Suppressor macrophage treated with lipopolysaccharide for 1 hour (primary cell): ENCODE results near the gene TACR2.

ENCODE experiments used
- DNase-seq, 3 donors: peaks; one replicate each; pipeline ENCODE4 v3.0.0-alpha.2; 2020 to 2022

TACR2 gene

DNA sequence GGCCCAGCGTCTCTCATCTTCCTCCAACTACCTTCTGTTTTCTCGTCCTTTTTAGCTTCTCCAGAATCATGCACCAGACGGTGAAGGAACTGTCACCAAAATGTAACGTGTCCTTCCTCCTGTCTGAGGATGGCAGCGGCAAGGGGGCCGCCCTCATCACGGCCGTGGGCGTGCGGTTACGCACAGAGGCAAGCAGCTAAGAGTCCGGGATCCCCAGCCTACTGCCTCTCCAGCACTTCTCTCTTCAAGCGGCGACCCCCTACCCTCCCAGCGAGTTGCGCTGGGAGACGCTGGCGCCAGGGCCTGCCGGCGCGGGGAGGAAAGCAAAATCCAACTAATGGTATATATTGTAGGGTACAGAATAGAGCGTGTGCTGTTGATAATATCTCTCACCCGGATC lies 15.8 kb downstream of the TACR2 start:
- DNase-seq: no peak

DNA sequence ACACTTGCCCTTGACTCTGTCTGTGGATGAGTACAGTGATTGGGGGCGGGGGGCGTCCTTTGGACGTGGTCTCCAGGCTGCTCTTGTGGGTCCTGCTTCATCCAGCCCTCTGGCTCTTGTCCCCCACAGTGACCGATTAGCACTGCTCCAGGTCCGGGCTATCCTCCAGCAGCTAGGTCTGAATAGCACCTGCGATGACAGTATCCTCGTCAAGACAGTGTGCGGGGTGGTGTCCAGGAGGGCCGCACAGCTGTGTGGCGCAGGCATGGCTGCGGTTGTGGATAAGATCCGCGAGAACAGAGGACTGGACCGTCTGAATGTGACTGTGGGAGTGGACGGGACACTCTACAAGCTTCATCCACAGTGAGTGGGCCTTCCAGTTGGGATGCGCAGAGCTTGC lies 18.3 kb downstream of the TACR2 start:
- DNase-seq: no peak

DNA sequence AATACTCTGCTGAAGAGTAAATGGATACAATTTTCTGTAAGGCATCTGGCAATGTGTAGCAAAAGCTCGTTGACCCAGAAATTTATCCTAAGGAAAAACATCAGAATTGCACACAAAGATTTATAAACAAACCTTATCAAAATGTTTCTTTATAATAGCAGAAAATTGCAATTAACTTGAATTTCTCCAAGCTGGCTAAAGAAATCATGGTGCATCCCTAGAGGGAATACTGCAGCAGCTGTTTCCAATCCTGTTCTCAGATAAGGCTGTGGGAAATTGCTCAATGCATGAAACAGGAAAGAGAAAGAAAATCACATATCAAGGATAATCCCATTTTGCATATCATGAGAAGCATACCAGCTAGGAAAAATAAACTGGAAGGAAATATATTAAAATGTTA lies 18.7 kb downstream of the TACR2 start:
- no peak for DNase-seq

DNA sequence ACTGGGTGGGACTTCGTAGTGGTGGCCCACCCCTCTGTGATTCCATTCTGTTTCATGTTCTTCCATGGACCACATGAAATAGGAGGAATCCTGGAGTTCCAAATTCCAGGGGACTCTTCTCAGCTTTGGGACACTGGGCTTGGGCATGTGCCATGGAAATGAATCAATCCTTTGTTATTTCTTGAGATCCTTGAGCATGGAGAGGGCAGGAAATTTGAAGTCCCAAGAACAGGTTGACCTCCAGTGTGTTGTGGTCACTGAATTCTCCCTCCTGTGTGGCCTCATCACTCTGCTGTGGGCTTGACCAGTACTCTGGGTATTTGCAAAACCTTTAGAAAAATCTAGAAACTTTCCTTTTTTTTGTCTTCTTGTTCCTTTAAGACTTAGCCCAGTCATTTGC lies 22.7 kb downstream of the TACR2 start:
- DNase-seq: no peak

DNA sequence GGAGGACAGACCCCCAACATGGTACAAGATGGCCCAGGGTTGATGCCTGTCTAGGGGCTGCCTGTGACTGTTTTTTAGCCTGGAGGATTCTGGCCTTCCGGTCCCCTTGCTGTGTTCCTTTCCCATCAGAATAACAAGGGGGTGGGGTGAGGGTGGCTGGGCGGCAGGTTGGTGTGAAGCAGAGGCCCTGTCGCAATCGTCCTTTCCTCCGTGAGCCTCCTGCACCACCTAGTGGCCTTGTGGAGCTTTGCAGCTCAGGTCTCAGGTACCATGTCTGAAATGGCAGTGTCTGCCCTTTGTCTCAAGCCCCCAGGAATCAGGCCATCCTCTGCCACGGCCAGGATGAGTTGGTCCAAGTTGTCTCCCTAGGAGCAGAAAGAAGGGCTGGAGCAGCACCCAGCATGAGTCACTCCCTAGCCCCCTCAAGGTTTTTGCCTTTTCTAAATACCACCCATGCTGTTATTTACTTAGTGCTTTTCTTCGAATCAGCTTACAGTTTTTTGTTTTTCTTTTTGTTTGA lies 24.2 kb downstream of the TACR2 start:
- peak; percentile 86 to 92 (median 89) for DNase-seq

DNA sequence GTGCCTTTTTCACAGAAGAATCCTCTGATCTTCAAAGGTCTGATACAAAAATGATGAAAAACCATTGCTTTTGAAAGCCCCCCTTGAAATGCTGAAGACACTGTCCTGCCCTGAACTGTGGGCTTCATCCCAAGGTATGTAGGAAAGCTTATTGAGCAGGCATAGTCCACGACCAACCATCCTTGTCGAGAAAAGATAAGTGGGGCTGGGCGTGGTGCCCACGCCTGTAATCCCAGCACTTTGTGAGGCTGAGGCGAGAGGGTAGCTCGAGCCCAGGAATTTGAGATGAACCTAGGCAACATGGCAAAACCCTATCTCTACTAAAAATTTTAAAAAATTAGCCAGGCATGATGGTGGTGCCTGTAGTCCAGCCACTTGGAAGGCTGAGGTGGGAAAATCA lies 25.6 kb downstream of the TACR2 start:
- no peak for DNase-seq

DNA sequence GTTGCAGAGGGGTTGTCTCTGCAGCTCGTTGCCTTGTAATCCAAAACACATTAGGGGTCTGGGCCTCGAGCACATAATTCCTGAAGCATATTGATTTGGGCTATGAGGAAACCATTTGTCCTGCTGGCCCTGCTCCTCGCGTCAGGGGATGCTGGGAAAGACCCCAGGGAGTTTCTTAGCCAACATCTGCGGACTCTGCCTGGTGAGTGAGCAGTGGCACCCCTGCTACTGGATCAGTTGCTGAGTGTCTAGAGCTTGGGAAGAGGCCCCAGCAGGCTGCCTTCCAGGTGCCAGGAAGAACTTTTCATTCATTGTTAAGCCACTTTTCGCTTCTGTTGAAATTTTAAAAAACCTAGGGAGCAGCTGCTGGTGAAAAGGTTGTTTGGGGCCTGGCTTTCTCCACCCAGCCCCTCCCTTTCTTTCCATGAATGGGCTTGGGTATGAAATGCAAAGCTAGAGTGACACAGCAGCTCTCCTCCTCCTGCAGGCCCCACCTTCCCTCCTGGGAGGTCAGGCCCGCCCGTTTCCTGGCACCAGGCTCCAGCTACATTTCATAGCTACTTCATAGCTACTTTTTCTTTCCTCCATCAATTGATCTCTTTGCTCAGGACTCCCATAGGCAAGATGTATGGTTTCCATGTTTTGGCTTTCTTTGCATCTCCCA lies 26.8 kb downstream of the TACR2 start:
- DNase-seq: no peak

DNA sequence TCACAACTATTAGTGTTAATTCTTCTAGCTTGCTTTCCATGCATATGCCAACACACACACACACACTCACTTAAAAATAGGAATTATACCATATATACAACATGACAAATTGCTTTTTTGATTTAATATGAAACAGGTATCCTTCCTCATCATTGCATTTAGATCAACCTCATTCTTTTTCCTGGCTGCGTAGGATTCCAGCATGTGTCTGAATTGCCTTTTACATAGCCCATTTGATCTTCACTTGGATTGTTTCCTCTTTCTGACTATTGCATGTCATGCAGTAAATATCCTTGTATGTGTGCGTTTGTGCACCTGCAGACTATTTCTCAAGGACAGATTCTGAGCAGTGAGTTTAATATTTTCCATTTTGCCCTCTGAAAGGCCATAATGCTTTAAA lies 28.2 kb downstream of the TACR2 start:
- DNase-seq: no peak

DNA sequence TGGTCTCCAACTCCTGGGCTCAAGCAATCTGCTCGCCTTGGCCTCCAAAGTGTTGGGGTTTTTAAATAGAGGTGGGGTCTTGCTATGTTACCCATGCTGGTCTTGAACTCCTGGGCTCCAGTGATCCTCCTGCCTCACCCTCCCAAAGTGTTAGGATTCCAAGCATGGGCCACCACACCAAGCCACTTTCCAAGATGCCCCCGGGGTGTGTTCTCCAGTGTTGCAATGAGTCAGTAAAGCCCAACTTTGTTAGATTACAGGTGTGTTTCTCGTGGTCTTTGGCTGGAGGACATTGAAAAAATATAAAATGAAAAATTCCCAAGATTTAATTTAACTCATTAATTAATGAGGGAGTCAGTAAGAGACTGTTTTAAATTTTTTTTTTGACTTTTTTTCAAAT lies 29.2 kb downstream of the TACR2 start:
- no peak for DNase-seq

DNA sequence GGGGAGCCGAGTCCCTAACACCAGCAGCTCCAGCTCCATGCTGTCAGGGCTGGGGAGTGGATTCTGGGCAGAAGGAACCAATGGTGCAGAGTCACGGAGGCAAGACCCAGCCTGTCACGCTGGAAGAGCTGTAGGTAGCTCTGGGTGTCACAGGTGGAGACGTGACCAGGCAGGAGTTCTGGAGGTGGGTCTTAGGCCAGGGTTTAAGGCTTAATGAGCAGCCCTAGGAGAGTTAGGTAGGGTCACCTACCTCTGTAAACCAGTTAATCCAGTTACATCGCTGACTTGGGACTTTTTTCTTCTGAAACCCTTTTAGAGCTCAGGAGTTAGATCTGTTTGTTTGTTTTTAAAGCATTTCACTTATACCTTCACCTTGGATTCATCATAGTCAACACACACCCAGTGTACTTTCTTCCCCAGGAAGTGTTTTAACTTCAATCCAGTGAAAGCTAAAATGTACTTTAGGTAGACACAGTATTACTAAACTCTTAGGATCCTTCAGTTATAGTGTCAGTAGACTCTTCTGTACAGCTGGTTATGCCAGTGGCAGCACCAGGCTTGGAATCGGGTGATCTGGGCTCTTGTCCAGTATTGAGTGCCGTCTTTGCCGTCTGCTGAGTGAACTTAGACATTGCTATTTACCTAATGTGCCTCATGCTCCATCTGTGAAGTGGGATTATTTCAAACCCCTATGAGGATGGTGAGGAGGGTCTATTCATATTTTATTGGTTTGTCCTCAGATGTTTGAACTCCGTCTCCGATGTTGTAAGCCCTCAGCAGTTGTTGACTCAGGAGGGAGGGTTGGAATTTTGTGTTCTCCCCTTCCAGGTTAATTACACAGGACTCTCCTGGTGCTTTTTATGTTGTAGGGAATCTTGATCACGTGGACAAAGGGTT lies 31.0 kb downstream of the TACR2 start:
- DNase-seq: no peak

DNA sequence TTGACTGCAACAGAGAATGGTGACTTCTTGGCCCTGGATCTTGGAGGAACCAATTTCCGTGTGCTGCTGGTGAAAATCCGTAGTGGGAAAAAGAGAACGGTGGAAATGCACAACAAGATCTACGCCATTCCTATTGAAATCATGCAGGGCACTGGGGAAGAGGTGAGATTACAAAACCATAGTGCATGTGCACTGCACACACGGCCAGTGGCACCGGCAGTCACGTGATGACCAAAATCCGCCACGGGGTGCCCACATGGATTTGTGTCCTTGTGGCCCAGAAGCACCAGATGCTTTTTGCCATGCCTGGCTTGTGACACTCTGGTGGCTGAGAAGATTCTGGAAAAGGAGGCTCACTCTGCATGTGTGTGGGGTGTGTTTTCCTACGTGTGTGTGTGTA lies 32.4 kb downstream of the TACR2 start:
- DNase-seq: no peak

DNA sequence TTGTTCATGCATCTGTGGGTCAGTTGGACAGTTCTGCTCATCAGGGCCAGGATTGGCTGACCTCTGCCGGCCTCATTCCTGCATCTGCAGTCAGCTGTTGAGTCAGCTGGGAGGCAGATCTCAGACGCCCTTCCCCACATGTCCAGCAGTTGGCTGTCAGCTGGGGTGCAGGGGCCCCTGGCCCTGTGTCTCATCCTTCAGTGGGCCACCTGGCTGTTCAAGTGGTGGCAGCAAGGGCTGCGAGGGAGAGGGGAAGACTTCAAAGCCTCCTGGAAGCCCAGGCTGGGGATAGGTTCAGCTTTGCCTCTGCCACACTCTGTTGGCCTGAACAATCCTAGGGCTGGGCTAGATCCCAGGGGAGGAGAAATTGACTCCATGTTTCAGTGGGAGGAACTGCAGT lies 33.2 kb downstream of the TACR2 start:
- DNase-seq: no peak

DNA sequence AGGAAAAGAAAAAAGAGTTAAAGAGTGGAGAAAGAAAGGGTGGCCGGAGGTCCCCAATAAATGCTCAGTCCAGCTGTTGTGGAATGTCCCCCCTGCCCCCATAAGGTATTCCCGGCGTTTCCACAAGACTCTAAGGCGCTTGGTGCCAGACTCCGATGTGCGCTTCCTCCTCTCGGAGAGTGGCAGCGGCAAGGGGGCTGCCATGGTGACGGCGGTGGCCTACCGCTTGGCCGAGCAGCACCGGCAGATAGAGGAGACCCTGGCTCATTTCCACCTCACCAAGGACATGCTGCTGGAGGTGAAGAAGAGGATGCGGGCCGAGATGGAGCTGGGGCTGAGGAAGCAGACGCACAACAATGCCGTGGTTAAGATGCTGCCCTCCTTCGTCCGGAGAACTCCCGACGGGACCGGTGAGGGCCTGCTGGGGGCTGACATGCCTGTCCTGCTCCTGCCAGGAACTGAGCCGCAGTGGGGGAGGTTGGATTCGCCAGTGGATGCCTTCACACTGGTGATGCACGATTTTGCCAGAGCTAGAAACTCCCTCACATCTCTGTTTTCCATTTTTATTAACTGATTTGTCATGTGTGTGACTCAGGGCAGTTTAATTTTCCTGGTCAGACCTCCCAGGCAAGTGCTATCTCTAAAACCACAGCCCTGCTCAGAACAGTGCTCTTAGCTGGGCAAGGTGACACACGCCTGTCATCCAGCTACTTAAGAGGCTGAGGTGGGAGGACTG lies 34.2 kb downstream of the TACR2 start:
- no peak for DNase-seq

DNA sequence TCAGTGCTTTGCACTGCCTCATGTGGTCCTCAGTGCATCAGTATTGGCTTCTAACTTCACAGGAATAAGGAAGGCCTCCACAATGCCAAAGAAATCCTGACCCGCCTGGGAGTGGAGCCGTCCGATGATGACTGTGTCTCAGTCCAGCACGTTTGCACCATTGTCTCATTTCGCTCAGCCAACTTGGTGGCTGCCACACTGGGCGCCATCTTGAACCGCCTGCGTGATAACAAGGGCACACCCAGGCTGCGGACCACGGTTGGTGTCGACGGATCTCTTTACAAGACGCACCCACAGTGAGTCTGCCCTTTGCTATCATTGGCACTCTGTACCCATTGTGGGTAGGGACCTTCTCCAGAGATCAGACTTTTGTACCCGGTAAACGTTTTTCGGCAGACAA lies 36.9 kb downstream of the TACR2 start:
- DNase-seq: no peak

DNA sequence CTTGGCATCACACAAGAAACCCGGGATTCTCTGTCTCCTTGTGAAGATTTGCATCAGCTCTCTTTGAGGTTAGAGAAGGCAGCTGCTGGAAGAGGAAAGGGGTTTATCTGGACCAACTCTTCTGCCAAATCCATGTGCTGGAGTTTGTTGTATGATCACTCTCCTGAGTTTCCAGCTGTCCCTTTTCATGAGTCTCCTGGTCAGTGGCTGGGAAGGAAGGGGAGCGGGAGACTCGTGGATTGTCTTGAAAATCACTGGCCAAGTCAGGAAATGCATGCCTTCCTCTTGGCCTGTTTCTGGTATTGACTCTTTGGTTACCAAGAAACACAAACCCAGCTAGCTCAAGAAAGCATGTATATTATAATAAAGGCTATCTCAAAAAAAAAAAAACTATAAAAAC lies 38.8 kb downstream of the TACR2 start:
- DNase-seq: no peak

DNA sequence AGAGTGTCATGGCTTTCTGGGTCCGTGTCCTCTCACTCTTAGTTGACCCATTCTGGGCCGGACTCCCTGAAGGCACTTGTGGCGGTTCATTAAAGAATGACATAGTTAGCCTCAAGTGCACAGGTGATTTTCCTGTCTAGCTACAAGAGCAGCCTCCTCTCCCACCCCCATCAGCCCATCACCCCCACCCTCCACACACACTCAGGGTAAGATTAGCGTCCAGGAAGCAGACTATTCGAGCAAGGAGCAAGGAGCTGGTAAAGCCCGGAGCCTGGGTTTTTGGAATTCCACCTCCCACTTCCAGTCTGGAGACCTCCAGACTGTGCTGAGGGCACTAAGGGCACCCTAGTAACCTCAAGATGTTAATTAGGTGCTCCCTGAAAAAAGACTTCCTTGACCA lies 39.5 kb downstream of the TACR2 start:
- DNase-seq: no peak

DNA sequence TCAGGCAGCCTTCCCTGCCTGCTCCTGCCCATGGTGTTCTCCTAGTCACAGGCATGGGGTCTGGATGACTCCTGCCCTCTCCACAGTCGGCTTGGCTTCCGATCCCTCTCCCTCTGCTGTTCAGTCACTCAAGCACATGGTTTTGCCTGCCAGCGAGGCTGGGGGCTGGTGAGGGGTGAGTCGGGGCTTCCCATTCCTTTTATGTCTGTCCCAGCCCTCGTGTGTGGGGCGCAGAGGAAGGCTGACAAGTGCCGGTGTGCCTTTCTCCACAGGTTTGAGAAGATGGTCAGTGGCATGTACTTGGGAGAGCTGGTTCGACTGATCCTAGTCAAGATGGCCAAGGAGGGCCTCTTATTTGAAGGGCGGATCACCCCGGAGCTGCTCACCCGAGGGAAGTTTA lies 40.1 kb downstream of the TACR2 start:
- DNase-seq: no peak

DNA sequence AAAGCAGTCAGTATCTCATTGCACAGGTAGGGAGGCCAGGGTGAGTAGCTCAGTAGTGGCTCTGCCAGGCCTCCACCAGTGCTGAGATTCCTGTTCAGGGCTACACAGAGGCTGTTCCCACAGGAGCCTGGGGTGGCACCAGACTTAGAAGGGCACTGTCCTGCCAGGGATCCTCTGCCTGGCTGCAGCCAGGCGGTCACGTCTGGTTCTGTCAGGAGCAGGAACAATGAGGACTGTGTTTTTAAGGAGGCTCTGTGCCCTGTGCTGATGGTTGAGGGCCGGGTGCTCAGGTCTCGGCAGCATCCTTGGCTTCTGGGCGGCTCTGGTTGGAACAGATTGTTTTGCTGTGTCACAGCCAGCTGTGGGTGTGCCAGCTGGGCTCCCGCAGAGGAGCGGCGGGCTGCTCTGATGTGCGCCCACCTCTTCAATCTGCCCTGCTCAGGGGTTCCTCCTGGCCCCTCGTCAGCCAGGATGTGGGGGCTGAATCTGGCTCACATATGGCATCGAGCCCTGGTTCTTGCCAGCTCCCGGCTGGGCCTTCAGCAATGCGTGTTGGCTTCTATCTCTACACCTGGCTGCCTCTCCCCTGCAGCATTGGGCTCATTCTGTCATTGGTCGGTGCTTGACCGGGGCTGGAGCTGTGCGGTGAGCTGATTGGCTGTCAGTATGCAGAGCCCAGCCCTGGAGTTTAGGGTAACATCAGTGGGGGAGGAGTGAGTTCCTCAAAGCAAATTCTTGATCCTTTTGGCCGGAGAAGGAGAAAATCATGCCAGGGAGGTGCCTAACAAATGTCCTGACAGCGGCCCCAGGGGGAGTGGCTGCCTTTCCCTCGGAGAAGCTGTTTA lies 41.2 kb downstream of the TACR2 start:
- no peak for DNase-seq

DNA sequence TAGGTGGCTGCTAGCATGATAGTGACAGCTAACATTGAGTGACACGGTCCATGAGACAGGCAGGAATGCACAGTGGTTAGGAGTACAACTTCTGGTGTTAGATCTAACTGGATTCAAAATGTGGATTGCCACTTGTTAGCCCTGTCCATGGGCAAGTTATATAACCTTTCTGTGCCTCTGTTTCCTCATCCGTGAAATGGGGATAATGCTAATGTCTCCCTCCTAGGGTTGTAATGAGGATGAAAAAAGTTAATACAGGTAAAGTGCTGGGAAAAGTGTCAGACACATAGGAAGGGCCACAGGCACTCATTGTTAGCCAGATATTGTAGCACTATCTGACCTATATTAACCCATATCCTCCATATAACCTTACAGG lies 41.8 kb downstream of the TACR2 start:
- DNase-seq: no peak

DNA sequence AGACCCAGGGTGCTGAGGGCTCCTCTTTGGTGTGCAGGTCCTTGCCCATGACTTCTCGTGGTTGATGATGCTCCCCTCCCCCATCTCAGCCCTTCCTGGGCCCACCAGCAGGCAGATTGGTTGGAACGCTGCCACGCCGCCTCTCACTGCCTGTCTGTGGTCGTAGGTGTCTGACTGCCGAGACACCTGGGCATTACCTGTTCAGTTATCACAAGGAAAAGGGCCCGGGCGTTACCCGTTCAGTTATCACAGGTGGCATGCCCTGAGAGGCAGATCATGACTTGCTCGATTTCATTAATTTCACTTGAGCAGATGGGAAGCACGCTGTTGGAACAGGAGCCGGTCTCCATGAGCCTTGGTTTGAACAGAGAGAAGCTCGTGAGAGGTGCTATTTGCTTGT lies 42.5 kb downstream of the TACR2 start:
- no peak for DNase-seq

DNA sequence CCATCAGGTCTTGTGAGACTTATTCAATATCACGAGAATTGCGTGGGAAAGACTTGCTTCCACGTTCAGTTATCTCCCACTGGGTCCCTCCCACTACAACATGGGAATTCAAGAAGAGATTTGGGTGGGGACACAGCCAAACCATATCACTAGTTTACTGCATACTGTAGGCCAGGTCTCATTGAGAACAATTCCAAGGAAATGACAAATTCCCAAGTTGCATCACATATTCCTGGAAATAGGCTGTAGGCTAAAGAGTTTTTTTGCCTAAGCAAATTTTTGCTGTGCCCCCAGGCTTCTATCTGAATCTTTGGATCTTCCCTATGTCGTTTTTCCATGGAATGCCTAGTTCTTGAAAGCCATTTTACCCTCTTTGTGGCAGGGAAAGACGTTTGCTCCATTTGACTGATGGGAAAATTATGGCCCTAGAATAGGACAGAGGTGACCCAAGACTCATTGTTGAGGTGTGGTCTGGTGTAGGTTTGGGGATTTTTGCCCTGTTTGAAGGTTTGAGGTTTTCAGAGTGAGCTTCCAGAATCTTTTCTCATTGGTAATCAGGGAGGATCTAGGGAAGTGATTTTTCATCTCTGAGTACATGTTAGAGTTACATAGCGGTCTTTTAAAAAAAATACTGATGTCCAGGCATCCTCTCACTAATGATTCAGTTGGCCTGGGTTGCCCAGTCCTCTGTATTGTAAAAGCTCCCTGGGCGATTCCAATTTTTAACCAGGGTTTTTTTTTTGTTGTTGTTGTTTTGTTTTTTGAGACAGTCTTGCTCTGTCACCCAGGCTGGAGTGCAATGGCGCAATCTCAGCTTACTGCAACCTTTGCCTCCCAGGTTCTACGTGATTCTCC lies 44.4 kb downstream of the TACR2 start:
- peak in 2 of 3 donors; percentile 25 to 29 for DNase-seq

DNA sequence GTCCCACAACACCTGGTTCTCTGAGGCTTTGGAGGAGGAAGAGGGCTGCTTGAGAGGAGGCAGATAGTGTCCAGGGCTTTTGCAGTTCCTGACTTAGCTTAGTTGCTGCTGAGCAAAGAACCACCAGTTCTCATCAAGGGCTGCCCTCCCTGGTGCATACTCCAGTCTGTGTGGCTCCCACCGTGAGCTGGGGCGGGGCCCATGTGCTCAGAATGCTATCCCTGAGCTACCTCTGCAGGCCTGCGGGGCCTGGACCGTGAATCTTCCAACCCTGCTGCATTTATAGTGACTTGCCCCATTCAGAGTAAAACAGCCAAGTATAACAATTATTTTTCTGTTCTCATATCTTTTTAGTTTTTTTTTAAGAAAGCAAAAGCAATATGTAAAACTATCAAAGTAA lies 49.2 kb downstream of the TACR2 start:
- DNase-seq: no peak
